HepG2 (cell line): ENCODE measurements around the gene COX7A2L. TPM values are rescaled to one million over a fixed set of nuclear protein-coding genes. Genes with fewer than 3 reads are reported as not detected.
A peak's percentile ranks its signal among the peaks of the same experiment; 100 is the strongest.

Experiments
- ARID2 ChIP-seq: sonication (generic); formaldehyde crosslinking; IDR thresholded peaks from 2 replicates; pipeline ENCODE4 v1.8.1; 2022; ENCODE audit warnings: mild to moderate bottlenecking, missing genetic modification reagents, borderline replicate concordance
- BCL6 ChIP-seq: IDR thresholded peaks from 2 replicates; pipeline ENCODE4 v1.6.1; 2016; ENCODE audit warnings: missing genetic modification reagents, missing compliant biosample characterization
- BORCS8-MEF2B ChIP-seq: sonication (generic); formaldehyde crosslinking; IDR thresholded peaks from 2 replicates; pipeline ENCODE4 v1.8.0; 2022; ENCODE audit warnings: mild to moderate bottlenecking, missing genetic modification reagents
- CBX5 ChIP-seq: sonication (generic); formaldehyde crosslinking; IDR thresholded peaks from 2 replicates; pipeline ENCODE4 v1.4.0; 2020; ENCODE audit warnings: missing genetic modification reagents, borderline replicate concordance
- ETV5 ChIP-seq: IDR thresholded peaks from 2 replicates; pipeline ENCODE4 v1.6.1; 2018; ENCODE audit warnings: missing biosample characterization, missing genetic modification reagents, inconsistent platforms, borderline replicate concordance
- KLF6 ChIP-seq: IDR thresholded peaks from 2 replicates; pipeline ENCODE4 v1.8.0; 2016; ENCODE audit warnings: missing biosample characterization, missing genetic modification reagents
- MIER3 ChIP-seq: IDR thresholded peaks from 2 replicates; pipeline ENCODE4 v1.6.1; 2016; ENCODE audit warnings: missing compliant biosample characterization, borderline replicate concordance
- MTA3 ChIP-seq: sonication (generic); formaldehyde crosslinking; IDR thresholded peaks from 2 replicates; pipeline ENCODE4 v1.4.0; 2020; ENCODE audit warnings: missing genetic modification reagents
- NCOA5 ChIP-seq: sonication (generic); formaldehyde crosslinking; IDR thresholded peaks from 2 replicates; pipeline ENCODE4 v1.4.0; 2020; ENCODE audit warnings: missing genetic modification reagents
- NR2C2 ChIP-seq: sonication (generic); formaldehyde crosslinking; IDR thresholded peaks from 2 replicates; pipeline ENCODE4 v1.4.0; 2020; ENCODE audit warnings: missing genetic modification reagents, mild to moderate bottlenecking, moderate library complexity, borderline replicate concordance
- POLR2AphosphoS2 ChIP-seq: IDR thresholded peaks from 2 replicates; pipeline ENCODE4 v1.6.1; 2011; ENCODE audit warnings: low read depth, low read length, improper control_type of control experiment
- POLR2AphosphoS5 ChIP-seq: IDR thresholded peaks from 2 replicates; pipeline ENCODE4 v1.6.1; 2012; ENCODE audit warnings: low read depth, low read length
- POLR2G ChIP-seq: fragments of 200-400 bp; formaldehyde crosslinking; IDR thresholded peaks from 2 replicates; pipeline ENCODE4 v1.6.1; 2018; ENCODE audit warnings: mild to moderate bottlenecking, low read depth, low read length, moderate library complexity
- SALL2 ChIP-seq: sonication (generic); formaldehyde crosslinking; IDR thresholded peaks from 2 replicates; pipeline ENCODE4 v1.8.1; 2023; ENCODE audit warnings: mild to moderate bottlenecking, missing genetic modification reagents, inconsistent platforms
- SP140L ChIP-seq: sonication (generic); formaldehyde crosslinking; IDR thresholded peaks from 2 replicates; pipeline ENCODE4 v1.4.0; 2020; ENCODE audit warnings: missing genetic modification reagents, borderline replicate concordance
- SP2 ChIP-seq: sonication (generic); formaldehyde crosslinking; IDR thresholded peaks from 2 replicates; pipeline ENCODE4 v1.5.1; 2020; ENCODE audit warnings: mild to moderate bottlenecking, missing genetic modification reagents
- TCF7 ChIP-seq: sonication (generic); IDR thresholded peaks from 2 replicates; pipeline ENCODE4 v1.6.1; 2016; ENCODE audit warnings: antibody characterized with exemption, low read depth
- TEAD3 ChIP-seq: optimal IDR thresholded peaks from 2 replicates; pipeline ENCODE3; 2016; ENCODE audit warnings: borderline replicate concordance
- ZFP90 ChIP-seq: sonication (generic); formaldehyde crosslinking; IDR thresholded peaks from 2 replicates; pipeline ENCODE4 v1.8.0; 2022; ENCODE audit warnings: missing genetic modification reagents, mild to moderate bottlenecking, inconsistent platforms, borderline replicate concordance
- ZNF34 ChIP-seq: sonication (generic); formaldehyde crosslinking; IDR thresholded peaks from 2 replicates; pipeline ENCODE4 v1.4.0; 2020; ENCODE audit warnings: mild to moderate bottlenecking, missing genetic modification reagents, borderline replicate concordance
- ZNF354B ChIP-seq: sonication (generic); formaldehyde crosslinking; IDR thresholded peaks from 2 replicates; pipeline ENCODE4 v1.8.0; 2022; ENCODE audit warnings: mild to moderate bottlenecking, missing genetic modification reagents
- ZNF468 ChIP-seq: sonication (generic); formaldehyde crosslinking; IDR thresholded peaks from 2 replicates; pipeline ENCODE4 v1.8.0; 2022; ENCODE audit warnings: mild to moderate bottlenecking, moderate library complexity, missing genetic modification reagents
- ZNF558 ChIP-seq: sonication (generic); formaldehyde crosslinking; IDR thresholded peaks from 2 replicates; pipeline ENCODE4 v1.9.0; 2022; ENCODE audit warnings: mild to moderate bottlenecking, missing genetic modification reagents, borderline replicate concordance
- ZNF563 ChIP-seq: sonication (generic); formaldehyde crosslinking; IDR thresholded peaks from 2 replicates; pipeline ENCODE4 v1.8.0; 2022; ENCODE audit warnings: mild to moderate bottlenecking, moderate library complexity, missing genetic modification reagents
- ZNF773 ChIP-seq: sonication (generic); formaldehyde crosslinking; IDR thresholded peaks from 2 replicates; pipeline ENCODE4 v1.4.0; 2020; ENCODE audit warnings: missing genetic modification reagents, borderline replicate concordance
- ZSCAN30 ChIP-seq: sonication (generic); formaldehyde crosslinking; IDR thresholded peaks from 2 replicates; pipeline ENCODE4 v1.5.0; 2020; ENCODE audit warnings: mild to moderate bottlenecking, missing genetic modification reagents
- polyA plus RNA-seq, 8 experiments: library from polyadenylated mRNA; depleted of rRNA in 3 of 8; stranded (reverse) in 7 of 8; unstranded in 1 of 8; fragments of >200 nt; fragmentation: Illumina TruSeq in 4 of 8; extraction: Trizol in 4 of 8; gene quantifications; 2 replicates each; pipeline versions ENCODE4 v1.2.1 to v1.2.3, GENCODE V29; 2011 to 2016; ENCODE audit warnings: low read depth in 4 of 8, missing spikeins in 1 of 8, mixed read lengths in 1 of 8; ENCODE audit not compliant: insufficient read depth in 1 of 8
- total RNA-seq, 5 experiments: library from RNA; depleted of rRNA; stranded (reverse); fragments of >200 nt; fragmentation: Illumina TruSeq; extraction: Trizol; gene quantifications; 2 replicates each; pipeline ENCODE4 v1.2.3, GENCODE V29; 2016; ENCODE audit warnings: low read depth in 1 of 5
- TF ChIP-seq, protein P1 (sequence below): IDR thresholded peaks from 2 replicates; pipeline ENCODE4 v1.6.1; 2016
- TF ChIP-seq, protein P2 (sequence below): sonication (generic); formaldehyde crosslinking; IDR thresholded peaks from 2 replicates; pipeline ENCODE4 v1.4.0; 2020; ENCODE audit warnings: missing genetic modification reagents, borderline replicate concordance
- TF ChIP-seq, protein P3 (sequence below): sonication (generic); formaldehyde crosslinking; IDR thresholded peaks from 2 replicates; pipeline ENCODE4 v1.5.1; 2020; ENCODE audit warnings: mild to moderate bottlenecking, missing genetic modification reagents, borderline replicate concordance

Gene COX7A2L
- total and polyA plus RNA-seq, 2 of the 13 experiments (the other 11 are each of a cell fraction or from before 2014, with no cell fraction given), result 155 to 201 TPM

DNA sequence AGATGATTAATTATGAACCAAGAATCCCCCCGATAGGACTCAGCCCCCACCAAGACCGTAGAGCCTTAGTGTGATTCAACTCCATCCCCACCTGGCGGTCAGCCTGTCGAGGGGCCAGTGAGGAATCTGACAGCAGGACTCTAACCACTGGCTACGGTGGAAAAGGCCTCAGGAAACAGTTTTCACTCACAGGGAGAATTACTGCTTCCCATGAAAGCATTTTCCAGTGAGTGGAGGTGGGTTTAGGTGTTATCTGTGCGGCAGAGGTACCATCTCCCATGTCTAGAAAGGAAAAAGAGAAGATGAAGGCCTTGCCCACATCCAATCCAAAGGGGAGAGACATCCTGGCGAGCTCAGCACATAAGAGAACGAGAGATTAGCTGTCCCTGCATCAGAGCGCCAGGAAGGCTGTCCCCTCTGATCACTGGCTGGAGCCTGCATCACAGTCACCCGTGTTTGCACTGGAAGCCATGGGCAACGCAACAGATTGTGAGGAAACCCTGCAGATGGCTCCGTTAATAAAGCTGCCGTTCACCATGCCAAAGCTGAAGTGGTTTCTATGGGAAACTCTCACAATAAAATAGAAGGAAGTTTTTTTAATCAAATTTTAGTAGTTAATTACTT lies 22.3 kb downstream of the COX7A2L start (continued):
- no peak for TF ChIP-seq KLF6 (CRISPR knock-in tag)
- TF ChIP-seq NR2C2 (CRISPR knock-in tag), result no peak
- peak; percentile 79 for TF ChIP-seq POLR2G
- TF ChIP-seq ZNF773, result no peak
- TF ChIP-seq POLR2AphosphoS2, result peak; percentile 95
- TF ChIP-seq SP140L, result no peak
- TF ChIP-seq BORCS8-MEF2B (CRISPR knock-in tag), result peak; percentile 19; the same call in 1 of the 2 replicates
- TF ChIP-seq NCOA5 (CRISPR knock-in tag), result peak; percentile 94
- TF ChIP-seq SP2 (CRISPR knock-in tag), result no peak
- no peak for TF ChIP-seq ARID2
- TF ChIP-seq TEAD3 (CRISPR knock-in tag), result no peak
- TF ChIP-seq, protein P1, sequence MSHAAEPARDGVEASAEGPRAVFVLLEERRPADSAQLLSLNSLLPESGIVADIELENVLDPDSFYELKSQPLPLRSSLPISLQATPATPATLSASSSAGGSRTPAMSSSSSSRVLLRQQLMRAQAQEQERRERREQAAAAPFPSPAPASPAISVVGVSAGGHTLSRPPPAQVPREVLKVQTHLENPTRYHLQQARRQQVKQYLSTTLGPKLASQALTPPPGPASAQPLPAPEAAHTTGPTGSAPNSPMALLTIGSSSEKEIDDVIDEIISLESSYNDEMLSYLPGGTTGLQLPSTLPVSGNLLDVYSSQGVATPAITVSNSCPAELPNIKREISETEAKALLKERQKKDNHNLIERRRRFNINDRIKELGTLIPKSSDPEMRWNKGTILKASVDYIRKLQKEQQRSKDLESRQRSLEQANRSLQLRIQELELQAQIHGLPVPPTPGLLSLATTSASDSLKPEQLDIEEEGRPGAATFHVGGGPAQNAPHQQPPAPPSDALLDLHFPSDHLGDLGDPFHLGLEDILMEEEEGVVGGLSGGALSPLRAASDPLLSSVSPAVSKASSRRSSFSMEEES, result 0 out of 2 replicates have a peak, but pooled peaks have one; percentile 32
- TF ChIP-seq ZNF34 (CRISPR knock-in tag), result no peak
- no peak for TF ChIP-seq SALL2 (CRISPR knock-in tag)
- TF ChIP-seq TCF7, result no peak
- no peak for TF ChIP-seq MIER3 (CRISPR knock-in tag)
- no peak for TF ChIP-seq ETV5 (CRISPR knock-in tag)
- TF ChIP-seq, protein P2, sequence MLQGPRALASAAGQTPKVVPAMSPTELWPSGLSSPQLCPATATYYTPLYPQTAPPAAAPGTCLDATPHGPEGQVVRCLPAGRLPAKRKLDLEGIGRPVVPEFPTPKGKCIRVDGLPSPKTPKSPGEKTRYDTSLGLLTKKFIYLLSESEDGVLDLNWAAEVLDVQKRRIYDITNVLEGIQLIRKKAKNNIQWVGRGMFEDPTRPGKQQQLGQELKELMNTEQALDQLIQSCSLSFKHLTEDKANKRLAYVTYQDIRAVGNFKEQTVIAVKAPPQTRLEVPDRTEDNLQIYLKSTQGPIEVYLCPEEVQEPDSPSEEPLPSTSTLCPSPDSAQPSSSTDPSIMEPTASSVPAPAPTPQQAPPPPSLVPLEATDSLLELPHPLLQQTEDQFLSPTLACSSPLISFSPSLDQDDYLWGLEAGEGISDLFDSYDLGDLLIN (CRISPR knock-in tag), result 0 out of 2 replicates have a peak, but pooled peaks have one; percentile 32
- no peak for TF ChIP-seq ZSCAN30 (CRISPR knock-in tag)
- TF ChIP-seq ZNF468, result no peak
- 0 out of 2 replicates have a peak, but pooled peaks have one; percentile 8 for TF ChIP-seq POLR2AphosphoS5
- no peak for TF ChIP-seq ZNF563 (CRISPR knock-in tag)
- no peak for TF ChIP-seq MTA3 (CRISPR knock-in tag)
- no peak for TF ChIP-seq ZNF354B (CRISPR knock-in tag)
- TF ChIP-seq, protein P3, sequence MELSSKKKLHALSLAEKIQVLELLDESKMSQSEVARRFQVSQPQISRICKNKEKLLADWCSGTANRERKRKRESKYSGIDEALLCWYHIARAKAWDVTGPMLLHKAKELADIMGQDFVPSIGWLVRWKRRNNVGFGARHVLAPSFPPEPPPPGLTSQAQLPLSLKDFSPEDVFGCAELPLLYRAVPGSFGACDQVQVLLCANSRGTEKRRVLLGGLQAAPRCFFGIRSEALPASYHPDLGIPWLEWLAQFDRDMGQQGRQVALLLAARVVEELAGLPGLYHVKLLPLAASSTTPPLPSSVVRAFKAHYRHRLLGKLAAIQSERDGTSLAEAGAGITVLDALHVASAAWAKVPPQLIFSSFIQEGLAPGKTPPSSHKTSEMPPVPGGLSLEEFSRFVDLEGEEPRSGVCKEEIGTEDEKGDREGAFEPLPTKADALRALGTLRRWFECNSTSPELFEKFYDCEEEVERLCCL, result no peak
- TF ChIP-seq ZNF558, result no peak
- no peak for TF ChIP-seq CBX5
- TF ChIP-seq BCL6 (CRISPR knock-in tag), result no peak
- peak; percentile 67 for TF ChIP-seq ZFP90
